ENCODE measurements around the gene SLC1A7.

DNA sequence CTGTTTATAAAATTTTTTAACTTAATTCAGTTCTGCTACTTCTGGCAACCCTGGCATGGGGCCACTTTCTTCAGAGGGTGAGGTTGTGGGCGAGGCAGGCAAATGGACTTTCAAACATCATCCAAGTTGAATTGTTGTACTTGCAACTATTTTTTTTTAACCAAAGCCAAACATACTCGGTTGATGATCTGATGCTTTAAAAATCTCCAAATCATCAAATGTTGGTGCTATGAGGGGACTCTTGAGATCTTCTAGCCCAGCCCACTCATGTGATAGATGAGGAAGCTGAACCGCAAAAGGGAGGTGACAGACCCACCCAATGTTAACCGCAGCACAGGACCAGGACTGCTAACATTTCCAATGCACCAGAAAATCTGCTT lies 6.7 kb downstream of the SLC1A7 start:
- TF ChIP-seq CTCF (IDR thresholded peaks at IDR 0.05) (no peak), POLR2A (IDR thresholded peaks at IDR 0.05) (no peak)

Data from uterus (tissue), 2 donors.